ENCODE measurements around the gene C2orf72.
"Not testable (repeated sequence)": the region's sequence is repeated elsewhere in the genome, so short reads cannot be mapped to it uniquely, and the experiment has no call there.

The C2orf72 gene

DNA sequence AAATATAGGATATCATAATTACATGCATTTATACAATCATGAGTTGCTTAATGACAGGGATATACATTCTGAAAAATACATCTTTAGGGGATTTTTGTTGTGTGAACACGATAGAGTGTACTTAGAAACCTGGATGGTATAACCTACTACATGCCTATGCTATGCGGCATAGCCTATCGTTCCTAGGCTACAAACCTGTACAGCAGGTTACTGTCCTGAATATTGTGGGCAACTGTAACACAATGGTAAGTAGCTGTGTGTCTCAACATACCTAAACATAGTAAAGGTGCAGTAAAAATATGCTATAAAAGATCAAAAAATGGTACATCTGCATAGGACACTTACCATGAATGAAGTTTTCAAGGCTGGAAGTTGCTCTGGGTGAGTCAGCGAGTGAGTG is 6.5 kb downstream of the C2orf72 start:
- DNase-seq (ENCODE audit: low read depth in 2 of 2): no peak

DNA sequence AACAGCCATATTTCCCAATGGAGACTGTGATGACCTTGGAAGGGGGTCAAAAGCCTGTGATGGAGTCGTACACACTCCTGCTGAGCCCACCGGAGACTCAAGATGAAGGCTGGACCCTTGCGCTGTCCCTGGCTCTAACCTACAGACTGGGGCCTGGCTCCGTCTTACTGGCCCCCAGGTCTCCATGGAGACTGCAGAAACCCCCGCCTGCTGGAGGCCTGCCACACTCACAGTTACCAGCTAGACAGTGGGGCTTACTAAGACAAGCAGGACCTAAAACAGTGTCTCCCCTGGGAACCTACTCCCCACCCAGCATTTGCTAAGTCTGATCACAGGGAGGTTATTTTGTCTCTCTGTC is 9.6 kb downstream of the C2orf72 start:
- DNase-seq (ENCODE audit: low read depth in 2 of 2): no peak

DNA sequence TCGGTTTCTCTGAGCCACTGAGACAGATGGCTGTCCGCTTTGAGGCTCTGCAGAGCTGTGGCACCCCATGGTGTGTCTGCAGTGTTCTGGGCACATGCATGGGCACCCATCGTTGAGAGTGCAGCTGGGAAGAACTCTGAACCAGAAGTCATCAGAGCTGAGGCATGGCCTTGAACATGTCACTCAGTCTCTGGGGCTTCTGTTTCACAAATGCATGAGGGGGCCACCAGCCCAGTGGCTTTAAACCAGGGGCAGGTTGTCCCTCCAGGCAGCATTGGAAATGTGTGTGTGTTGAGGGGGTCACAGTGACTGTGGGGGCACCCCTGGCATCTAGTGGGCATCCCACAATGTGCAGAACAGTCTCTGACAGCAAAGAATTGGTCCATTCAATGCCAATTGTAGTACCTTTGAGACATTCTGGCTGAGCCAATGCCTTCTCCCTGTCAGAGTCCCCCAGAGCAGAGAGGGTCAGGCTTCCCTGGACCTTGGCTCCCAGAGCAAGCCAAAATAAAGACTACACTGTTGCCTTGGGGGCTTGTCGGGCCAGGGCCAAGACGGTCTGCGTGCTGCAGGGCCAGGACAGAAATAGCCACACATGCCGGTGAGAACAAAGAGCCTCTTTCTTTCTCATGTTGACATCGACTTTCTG is 10.1 kb downstream of the C2orf72 start:
- DNase-seq (ENCODE audit: low read depth in 2 of 2): no peak

DNA sequence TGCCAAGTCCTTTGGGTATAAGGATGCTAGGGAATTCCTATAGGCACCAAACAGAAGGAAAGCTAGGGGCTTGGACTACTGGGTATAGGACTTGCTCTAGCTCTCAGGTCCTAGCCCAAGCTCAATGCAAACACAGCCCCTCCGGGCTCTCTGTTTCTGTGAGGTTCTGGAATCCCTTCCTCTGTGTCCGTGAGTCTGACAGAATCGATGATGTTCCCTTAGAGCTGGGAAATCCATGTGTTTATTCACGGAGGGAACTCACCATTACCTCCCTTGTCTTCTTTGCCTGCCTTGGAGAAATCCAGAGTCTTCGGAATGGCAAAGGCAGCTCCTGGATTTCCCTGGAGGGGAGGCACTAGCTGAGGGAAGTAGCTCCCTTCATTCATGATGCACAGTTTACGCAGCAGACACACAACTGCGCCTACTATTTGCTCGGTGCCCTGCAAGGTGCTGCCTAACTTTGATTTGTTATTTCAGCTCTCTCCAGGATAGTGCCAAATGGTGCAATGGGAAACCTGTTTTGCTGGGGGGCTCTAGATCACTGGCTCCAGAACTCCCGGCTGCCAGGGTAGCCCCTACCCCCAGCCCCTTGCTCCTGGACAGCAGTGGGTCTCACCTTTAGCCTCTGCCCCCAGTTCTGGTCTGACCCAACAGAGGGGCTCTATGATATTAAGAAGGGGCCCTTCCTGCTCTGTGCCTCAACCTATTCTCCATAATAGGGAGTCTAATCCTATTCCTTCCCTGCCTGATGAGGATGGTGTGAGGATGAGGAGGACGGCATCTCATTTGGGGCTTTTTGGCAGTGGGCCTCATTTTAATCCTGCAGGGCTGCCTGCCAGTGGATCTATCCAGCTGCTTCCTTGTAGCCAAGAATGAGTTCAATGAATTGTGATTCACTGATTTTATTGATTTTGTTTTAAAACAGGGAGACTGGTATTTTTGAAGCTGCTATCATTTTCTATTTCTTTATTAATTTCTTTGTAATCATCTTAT is 10.9 kb downstream of the C2orf72 start:
- DNase-seq (ENCODE audit: low read depth in 2 of 2): no peak

DNA sequence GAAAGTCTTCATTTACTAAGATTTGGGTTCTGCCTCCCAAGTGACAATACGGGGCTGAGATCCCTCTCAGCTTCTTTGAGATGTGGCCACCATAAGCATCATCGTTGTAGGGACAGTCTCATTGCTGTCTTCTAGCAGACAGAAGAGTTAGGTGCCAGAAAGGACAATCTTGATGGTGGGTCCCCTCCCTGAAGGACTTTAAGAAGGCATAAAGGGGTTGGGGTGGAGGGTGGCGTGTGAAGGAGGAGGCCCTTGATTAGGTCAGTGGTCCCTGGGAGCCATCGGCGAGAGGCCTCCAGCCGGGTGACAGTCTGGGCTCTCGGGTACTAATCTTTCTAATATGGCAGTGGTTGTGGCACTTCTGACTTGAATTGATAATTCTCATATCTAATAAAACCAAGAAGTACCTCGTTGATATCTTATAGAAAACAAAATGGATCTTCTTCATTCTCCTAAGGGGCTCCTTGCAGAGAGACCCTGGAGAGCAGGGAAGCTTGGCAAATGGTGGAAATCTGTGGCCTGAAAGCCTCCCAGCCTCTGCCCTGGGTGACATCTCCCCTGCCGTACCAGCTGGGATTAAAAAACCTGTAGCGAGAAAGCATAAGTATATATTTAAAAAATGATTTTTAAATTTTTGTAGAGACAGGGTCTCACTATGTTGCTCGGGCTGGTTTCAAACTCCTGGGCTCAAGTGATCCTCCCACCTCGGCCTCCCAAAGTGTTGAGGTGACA is 12.1 kb downstream of the C2orf72 start:
- DNase-seq (ENCODE audit: low read depth in 2 of 2): no peak

DNA sequence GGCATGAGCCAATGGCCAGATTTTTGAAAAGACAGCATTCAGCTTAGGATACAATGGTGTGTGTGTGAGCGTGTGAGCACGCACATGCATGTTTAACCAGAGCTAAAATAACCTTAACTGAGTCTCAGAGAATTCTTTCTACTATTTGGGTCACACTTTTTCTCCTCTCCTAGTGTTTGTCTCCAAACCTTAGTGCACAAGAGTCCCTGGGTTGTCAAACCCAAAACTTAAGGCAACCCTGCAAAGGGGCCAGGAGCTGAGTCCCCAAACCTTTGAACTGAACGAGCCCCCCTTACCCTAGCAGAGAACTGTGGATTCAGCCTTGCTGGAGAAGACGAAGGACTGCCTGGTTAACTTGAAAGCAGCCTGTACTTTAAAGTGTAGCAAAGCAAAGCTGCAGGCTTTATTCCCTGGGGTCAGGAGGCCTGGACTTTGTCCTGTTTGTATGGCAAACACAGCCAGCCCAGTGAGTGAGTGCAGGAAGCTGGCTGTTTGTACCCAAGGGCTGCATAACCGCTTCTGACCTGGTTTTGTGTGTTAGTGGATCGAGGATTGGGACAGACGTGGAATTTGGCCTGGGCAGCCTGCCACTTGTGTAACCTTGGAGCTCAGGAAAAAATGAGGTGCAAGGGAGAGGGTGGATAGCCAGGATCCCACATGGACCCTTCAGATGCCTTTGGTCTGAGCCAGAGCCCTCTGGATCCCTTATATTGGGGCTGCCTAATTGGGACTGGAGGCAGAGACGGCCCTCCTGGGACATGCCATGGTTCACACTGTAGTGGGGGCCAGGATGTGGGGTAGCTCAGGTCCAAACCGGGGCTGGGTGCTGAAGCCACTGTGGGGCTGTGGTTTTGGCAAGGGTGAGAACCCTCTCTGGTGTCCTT is 12.9 kb downstream of the C2orf72 start:
- DNase-seq (ENCODE audit: low read depth in 2 of 2): no peak

DNA sequence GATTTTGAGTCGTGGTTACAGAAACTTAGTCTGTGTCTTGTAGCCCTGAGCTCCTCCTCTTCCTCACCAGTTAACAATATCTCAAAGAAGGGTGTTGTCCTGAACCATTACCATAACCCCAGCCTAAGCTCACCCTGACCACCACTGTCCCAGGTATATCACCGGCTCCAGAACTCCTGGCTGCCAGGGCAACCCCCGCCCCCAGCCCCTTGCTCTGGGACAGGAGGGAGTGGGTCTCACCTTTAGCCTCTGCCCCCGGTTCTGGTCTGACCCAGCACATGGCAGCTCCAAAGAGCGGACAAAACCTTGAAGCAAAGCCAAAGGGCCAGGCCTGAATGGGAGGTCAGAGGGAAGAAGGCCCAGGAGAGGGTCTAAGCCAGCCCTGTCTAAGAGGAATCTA is 13.8 kb downstream of the C2orf72 start:
- no peak for DNase-seq (ENCODE audit: low read depth in 2 of 2)

DNA sequence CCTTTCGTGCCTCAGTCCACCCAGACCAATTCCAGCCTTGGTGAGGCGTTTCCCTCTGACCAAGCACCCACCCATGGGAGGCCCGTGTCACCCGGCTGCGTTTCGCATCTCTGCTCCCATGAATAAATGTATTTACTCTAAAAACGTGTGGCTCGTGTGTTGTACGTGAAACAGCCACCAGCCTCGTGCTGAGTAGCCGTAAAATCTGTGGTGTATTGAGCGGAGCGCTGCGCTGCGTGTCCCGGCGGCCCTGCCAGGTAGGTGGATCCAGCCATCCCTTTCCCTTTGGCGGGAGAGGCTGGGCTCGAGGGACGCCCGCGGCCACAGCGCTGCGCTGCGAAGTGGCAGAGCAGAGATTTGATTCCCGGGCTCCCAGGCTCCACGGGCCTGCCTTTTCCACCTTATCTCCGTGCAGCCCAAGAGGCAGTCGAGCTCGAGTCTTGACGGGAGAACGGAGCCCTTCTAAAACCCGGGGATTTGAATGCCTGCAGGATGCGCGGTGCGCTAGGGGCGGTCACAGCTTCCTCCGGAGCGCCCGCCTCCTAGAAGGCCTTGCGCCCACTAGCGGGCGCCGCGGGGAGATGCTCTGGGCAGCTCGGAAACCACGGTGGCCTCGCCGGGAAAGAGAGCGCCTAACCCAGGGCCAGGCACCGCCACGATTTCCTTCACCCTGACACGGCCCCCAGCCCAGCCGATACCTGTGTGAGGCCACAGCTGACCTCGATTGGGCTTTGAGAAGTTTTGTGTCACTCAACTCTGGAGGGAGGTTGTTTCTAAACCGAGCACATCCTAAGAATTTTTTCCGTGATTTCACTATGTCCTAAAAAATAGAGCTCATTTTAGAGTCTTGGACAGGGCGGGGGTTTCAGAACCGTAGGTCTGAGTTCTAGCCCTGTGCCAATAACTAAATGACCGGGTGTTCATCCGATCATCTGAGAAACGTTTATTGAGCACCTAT is 15.4 kb downstream of the C2orf72 start:
- DNase-seq (ENCODE audit: low read depth in 2 of 2): peak; percentile 75 to 78

DNA sequence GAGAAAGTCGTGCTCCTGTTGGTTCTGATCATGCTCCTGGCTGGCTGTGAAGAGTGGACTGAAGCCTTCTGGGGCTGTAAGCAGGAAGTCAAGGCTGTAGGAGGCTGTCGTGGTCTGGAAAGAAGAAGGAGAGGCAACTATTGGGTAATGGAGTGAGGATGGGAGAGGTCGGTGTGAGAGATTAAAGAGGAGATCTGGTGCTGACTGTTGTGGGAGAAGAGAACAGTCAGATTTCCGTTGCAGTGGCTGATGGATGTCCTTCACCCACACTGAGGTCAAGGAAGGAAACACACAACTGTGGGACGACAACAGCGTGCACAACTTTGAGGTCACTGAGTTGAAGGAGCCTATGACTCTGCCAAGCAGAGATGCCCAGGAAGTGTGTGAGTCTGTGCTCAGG is 16.5 kb downstream of the C2orf72 start:
- no peak for DNase-seq (ENCODE audit: low read depth in 2 of 2)

DNA sequence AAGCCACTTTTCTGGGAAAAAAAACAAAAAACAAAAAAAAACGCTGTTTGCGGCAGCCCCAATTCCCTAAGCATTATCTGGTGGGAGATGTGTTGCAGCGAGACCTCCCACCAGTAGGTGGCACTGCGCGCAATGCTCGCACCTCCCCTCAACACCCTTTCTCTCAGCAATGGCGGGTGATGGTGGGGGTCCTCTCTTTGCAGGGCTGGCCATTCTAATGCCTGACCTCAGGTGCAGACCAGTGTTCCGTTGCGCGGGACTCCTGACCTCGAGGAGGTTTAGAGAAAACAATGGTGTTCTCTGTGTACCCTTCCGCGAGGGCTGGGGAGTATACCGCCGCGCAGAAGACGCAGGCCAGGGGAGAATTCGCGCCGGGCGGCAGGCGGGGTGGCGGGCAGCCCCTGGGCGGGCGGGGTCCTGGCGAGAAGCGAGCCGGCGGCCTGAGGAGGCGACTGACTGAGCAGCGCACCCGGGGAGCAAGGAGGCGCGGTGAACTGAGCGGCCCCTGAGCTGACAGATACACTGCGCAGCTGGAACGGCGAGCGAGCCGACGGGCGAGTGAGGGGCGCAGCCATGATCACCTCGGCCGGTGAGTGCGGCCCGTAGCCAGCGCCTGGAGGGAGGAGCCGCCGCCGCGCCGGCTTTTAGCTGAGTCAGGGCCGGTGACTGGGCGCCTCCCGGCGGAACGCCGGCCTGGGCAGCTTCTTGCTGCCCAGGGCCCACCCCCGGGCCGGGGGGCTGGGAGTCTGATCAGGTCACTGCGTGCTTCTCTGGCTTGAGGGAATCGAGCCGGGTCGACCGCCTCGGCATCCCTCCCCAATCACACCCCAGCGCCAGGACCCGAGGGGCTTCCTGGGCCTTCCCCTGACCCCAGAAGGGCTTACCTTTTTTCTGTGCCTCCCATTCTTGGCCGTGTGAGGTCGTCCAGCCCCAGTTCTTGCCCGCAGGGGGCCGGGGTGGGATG is 19.4 kb downstream of the C2orf72 start, which contains the start of gene PSMD1:
Gene PSMD1 (plus strand): TSS at position 415 of the 964 bp plus-strand sequence. CDS start 159 bp downstream, at position 574.
- DNase-seq (ENCODE audit: low read depth in 2 of 2): peak; percentile 84 to 87

DNA sequence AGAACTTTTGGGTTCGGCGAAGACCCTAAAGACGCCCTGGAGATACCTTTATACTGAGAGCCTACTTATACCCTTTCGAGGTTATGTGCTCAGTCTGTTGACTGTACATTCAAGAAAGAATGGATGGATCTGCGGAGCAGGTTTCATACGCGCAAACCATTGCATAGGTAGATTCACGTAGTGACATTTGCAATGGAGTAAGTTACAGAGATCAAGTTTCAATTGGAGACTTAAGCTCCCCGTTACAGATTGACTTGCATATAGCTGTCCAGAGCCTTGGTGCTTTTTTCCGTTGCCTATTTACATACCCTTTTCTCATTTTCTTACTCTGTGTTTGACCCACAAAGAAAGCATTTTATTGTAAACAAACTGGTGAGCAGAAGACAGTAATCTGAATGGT is 20.3 kb downstream of the C2orf72 start:
- no peak for DNase-seq (ENCODE audit: low read depth in 2 of 2)

DNA sequence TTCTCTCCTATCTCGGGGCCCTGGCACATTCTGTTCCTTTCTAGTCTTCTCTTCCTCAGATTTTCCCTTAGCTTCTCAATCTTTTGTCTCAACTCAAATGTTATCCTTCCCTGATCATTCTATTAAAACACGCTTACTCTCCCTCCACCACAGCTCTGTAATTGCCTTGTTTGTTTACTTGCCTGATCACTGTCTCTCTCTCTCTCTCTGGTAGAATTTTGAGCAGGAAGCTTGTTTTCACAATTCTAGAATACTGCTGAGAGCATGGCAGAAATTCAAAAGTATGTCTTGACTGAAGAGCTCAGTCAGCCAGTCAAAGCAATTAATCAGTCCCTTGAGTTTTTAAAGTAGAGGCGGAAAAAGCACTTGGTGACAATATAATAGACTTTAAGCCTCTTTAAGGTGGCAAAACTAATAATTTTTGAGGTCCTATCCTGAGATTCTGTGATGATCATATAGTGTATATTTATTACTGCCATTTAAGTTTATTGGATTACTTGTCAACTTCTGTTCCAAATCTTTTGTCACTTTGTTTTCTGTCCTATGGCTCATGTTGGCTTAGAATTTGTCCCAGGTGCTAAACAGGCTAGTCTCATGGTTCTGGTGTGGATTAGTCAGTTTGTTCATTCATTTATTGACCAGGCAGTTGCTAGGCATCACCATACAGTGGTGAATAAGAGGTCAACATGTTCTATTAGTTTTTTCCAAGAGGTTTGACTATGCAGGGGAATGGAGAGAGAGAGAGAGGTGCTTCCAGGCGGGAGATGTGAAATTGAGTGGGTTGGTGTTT is 21.6 kb downstream of the C2orf72 start:
- no peak for DNase-seq (ENCODE audit: low read depth in 2 of 2)

DNA sequence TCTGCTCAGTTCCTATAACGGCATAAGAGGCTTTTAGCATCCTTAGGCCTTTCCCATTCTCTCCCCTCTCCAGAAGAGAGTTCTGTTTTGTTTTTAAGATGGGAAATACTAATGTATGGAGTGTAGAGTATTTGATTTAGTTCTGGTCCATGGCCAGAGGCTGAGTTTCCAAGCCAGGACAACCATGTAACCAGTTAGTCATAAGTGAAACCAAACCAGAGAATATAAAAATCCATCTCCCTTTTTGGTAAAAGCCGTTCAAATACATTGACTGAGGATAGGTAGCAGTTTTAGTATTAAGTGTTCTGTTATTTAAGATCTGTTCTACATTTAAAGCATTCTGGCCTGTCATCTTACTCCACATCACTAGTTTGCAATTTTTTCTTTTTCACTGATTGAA is 22.4 kb downstream of the C2orf72 start:
- DNase-seq (ENCODE audit: low read depth in 2 of 2): no peak

DNA sequence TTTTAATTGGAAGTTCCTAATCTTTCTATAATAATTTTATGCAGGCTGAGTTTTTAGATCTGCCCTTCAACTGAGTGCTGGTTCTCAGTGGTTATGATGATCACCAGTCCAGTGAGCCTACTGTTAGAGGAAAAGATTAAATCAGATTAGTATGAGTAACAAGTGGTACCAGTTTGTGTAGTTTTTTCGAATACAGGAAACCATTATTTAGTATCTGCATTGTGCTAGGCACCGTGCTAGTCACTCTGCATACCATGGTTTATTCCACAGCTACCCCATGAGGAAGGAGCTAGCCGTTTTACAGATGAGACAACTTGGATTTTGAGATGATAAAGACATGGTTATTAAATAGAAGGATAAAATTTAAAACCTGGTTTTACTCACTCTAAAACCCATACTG is 25.5 kb downstream of the C2orf72 start:
- no peak for DNase-seq (ENCODE audit: low read depth in 2 of 2)

DNA sequence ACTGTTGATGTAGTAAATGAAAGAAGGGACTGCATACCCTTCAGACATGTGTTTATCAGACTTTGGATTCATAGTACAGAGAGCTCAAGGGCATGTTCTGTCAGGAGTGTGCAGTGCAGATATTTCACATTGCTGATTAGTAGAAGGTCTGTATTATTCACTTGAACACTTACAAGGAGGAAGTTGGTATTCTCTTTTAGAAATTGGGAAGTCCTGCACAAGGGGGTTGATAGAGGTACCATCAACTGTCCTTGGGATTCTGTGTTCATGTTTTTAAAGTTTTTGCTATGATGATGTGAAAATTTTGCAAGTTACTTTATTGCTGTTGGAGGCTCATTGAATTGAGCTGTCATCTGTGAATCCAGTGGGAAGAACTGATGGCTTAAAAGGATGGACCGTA is 26.0 kb downstream of the C2orf72 start:
- no peak for DNase-seq (ENCODE audit: low read depth in 2 of 2)

DNA sequence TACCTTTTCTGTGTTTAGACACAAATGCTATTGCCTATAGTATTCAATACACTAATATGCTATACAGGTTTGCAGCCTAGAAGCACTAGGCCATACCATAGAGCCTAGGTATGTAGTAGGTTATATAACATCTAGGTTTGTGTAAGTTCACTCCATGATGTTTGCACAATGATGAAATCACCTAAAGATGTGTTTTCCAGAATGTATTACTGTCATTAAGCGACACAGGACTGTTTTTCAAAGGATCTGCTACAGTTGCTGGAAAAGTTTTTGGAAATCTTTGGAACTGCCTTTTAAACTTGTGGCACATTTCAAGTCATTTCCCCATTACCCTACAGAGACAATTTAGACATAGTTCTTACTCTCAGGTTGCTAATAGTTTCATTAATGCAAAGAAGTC is 28.6 kb downstream of the C2orf72 start:
- DNase-seq (ENCODE audit: low read depth in 2 of 2): no peak

DNA sequence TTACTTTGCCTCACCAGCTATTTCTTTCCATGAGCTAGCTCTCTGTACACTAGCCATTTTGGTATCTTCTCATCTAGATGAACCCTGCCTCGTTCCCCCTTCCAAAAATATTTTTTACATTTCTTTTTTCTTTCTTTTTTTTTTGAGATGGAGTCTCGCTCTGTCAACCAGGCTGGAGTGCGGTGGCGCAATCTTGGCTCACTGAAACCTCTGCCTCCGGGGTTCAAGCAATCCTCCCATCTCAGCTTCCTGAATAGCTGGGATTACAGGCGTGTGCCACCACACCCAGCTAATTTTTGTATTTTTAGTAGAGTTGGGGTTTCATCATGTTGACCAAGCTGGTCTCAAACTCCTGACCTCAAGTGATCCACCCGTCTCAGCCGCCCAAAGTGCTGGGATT is 30.2 kb downstream of the C2orf72 start:
- DNase-seq (ENCODE audit: low read depth in 2 of 2): not testable (repeated sequence)

DNA sequence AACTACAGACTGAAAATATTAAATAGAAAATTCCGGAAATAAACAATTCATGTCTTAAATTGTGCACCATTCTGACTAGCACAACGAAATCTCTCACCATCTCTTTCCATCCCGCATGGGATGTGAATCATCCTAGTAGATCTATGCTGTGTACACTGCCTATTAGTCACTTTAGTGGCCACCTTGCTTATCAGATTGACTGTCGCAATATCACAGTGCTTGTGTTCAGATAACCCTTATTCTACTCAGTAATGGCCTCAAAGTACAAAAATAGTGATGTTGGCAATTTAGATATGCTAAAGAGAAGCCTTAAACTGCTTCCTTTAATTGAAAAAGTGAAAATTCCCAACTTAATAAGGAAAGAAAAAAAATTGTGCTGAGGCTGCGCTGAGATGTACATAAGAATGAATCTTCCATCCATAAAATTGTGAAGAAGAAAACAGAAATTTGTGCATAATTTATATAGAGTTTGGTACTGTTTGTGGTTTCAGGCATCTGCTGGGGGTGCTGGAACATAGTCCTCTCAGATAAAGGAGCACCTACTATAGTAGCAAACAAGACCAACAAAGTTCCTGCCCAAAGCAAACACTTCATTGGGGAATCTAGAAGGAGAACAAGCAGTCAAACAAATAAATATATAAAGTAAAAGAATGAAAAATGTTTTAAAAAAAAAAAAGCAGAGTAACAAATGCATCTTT is 31.4 kb downstream of the C2orf72 start:
- no peak for DNase-seq (ENCODE audit: low read depth in 2 of 2)

Measured in stimulated activated CD8-positive, alpha-beta memory T cell treated with anti-CD3 and anti-CD28 coated beads, Interleukin-15, amount 100 ng/mL, for 48 hours (primary cell).